GM18951 (cell line): ENCODE results near the gene CDK8.

Experiments
- POLR2A ChIP-seq: IDR thresholded peaks from 4 replicates; pipeline ENCODE4 v1.6.1; 2011; ENCODE audit warnings: mild to moderate bottlenecking; ENCODE audit not compliant: insufficient read length, insufficient read depth; ENCODE audit errors: extremely low read depth
- in situ Hi-C: fragments of 300-500 bp; cut with MboI; formaldehyde crosslinking; loops from one replicate; pipeline ENCODE4 v1.12.0; 2022; ENCODE audit warnings: low sequenced_read_pairs, mixed read lengths, inconsistent platforms; ENCODE audit not compliant: unreplicated experiment

CDK8 gene

DNA sequence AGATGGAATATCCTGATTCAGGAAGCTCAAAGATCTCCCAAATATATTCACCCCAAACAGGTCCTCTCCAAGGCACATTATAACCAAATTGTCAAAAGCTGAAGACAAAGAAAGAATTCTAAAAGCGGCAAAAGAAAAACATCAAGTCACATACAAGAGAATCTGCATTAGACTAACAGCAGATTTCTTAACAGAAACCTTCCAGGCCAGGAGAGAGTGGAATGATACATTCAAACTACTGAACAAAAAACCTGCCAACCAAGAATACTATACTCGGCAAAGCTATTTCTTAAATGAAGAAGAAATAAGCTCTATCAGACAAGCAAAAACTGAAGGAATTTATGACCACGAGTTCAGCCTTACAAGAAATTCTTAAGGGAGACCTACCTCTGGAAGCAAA is 183.0 kb downstream of the CDK8 start:
- in situ Hi-C loops: no loop called here
- TF ChIP-seq POLR2A: no peak

DNA sequence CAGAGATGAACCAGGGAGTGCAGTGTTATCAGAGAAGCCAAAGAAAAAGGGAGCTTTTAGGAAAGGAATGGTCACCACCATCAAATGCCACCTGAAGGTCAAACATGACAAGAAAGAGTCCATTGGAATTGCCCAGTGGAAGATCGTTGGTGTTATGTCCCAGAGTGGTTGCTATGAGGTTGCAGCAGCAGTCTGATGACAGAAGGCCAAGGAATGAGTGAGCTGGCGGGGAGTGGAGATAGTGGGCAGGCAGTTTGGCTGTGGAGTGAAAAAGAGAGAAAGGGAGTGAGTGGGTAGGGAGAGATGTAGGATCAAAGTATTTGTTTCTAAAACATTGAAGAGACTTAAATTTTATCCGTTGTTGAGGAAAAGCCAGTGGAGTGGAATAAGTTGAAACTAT is 186.2 kb downstream of the CDK8 start:
- in situ Hi-C loops: no loop called here
- no peak for TF ChIP-seq POLR2A

DNA sequence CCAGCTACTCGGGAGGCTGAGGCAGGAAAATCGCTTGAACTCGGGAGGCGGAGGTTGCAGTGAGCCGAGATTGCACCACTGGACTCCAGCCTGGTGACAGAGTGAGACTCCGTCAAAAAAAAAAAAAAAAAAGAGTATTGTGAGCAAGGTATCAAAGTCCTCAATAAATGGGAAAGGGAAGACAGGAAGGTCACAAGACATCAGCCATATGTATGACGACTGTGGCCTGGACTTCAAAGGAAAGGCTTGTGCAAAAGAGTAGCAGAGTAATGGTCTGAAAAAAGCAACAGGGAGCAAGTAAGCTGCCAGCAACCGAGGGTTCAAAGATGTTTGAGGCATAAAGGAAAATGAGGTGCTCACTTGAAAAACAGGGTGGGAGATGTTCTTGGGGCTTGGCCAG is 187.5 kb downstream of the CDK8 start:
- TF ChIP-seq POLR2A: no peak
- in situ Hi-C loops: no loop called here

DNA sequence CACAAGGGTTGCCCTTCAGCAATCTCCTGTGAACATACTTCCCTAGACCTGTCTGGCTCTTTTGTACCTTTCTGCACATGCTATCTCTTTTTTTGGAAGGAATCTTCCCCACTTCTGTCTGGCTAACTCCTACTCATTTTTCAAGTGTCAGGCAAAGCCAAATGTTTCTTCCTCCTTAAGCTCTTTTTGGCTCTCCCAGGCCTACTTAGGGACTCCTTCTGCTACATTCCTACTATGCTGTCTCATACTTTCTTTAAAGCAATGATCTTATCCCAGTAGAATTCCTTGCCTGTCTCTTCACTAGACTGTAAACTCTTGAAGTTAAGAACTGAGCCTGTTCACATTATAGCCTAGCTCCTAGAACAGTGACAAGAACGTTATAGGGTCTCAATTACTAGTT is 188.6 kb downstream of the CDK8 start:
- in situ Hi-C loops: no loop called here
- TF ChIP-seq POLR2A: no peak

DNA sequence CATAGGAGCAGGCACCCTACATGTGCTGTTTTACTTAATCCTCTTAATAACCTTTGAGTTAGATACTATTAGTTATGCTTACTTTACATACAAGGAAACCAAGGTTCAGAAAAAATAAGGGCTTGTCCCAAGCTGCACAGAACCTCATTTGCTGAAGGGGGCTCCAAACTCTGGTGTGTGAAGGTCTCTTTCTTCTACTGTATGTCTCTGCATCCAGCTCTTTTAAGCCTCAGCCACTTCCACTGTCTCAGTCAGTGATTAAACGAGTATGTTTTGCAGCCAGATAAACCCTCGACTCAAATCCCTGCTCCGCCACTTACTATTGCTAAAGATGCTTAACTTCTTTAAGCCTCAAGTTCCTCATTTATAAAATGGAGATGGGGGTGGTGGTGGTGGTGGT is 191.2 kb downstream of the CDK8 start:
- no peak for TF ChIP-seq POLR2A
- in situ Hi-C loops: no loop called here

DNA sequence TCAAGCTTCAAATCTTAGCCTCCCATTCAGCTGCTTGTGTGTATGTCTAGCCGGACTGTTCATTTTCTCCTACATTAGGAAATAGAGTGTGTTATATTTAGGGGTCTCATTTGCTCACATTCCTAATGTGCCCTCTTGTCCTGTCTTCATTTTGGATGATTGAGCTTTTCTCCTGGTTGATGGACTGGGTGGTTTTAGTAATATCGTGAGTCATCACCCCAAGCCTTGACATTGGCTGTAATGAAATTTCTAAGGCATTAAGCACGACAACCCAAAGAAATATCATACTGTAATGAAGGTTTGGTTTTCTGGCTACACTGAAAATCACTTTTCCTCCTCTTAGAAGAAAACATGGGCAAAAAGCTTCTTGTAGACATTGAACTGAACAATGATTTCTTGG is 192.8 kb downstream of the CDK8 start:
- in situ Hi-C loops: no loop called here
- no peak for TF ChIP-seq POLR2A

DNA sequence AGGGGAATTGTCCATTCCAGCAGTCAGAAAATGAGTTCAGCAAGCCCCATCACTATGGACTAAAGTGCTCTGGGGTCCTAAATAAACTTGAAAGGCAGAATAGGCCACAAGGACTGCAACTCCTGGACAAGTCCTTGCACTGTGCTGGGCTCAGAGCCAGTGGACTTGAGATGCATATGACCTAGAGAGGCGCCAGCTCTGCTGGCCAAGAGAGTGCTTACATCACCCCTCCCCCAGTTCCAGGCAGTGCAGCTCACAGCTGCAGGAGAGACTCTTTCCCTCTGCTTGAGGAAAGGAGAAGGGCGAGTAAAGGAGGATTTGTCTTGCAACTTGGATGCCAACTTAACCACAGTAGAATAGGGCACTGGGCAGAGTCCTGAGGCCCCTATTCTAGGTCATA is 194.1 kb downstream of the CDK8 start:
- in situ Hi-C loops: no loop called here
- no peak for TF ChIP-seq POLR2A

DNA sequence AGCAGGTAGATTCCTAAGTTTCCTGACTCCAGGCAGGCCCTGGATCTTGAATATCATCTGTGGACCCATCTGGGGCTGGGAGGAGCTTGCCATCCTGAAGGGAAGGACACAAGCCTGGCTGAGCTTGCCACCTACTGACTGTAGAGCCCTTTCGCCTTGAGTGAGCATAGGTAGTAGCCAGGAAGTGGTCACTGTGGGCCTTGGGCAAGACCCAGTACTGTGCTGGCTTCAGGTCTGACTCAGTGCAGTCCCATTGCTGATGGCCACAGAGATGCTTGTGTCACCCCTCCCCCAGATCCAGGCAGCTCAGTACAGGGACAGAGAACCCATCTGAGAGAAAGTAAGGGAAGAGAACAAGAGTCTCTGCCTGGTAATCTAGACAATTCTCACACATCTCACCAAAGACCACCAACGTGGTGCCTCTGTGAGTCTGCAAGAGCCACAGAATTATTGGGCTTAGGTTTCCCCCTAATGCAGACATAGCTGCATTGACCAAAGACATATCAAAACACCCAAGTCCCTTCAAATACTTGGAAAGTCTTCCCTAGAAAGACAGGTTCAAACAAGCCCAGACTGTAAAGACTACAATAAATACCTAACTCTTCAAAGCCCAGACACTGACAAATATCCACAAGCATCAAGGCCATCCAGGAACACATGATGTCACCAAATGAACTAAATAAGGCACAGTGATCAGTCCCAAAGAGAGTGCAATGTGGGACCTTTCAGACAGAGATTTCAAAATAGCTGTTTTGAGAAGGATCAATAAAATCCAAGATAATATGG is 195.3 kb downstream of the CDK8 start:
- in situ Hi-C loops: no loop called here
- TF ChIP-seq POLR2A: no peak
